Progenitor cell of endocrine pancreas (in vitro differentiated cells): ENCODE measurements around the gene GRAMD4. TPM values are rescaled to one million over a fixed set of nuclear protein-coding genes. Genes with fewer than 3 reads are reported as not detected.

Experiments used
- DNase-seq: peaks from one replicate; pipeline ENCODE4 v3.0.0; 2021; ENCODE audit warnings: low spot score; ENCODE audit not compliant: unreplicated experiment
- H3K27ac Mint-ChIP-seq: 2 replicates; pipeline ENCODE4 v1.8.0; 2021; ENCODE audit warnings: mild to moderate bottlenecking, moderate library complexity, mixed read lengths
- H3K27me3 Mint-ChIP-seq: 2 replicates; pipeline ENCODE4 v1.8.0; 2021; ENCODE audit warnings: mixed read lengths
- H3K36me3 Mint-ChIP-seq: 2 replicates; pipeline ENCODE4 v1.8.0; 2022; ENCODE audit warnings: mixed read lengths; ENCODE audit not compliant: insufficient read depth
- H3K4me1 Mint-ChIP-seq: 2 replicates; pipeline ENCODE4 v1.8.0; 2021; ENCODE audit warnings: low read depth, mixed read lengths
- H3K4me3 Mint-ChIP-seq: 2 replicates; pipeline ENCODE4 v1.8.0; 2021; ENCODE audit warnings: low read depth, mild to moderate bottlenecking, moderate library complexity, mixed read lengths
- H3K9me3 Mint-ChIP-seq: 2 replicates; pipeline ENCODE4 v1.8.0; 2021; ENCODE audit warnings: low read depth, mixed read lengths
- CTCF ChIP-seq: fragments of 200-600 bp; sonication (generic); IDR thresholded peaks from one replicate; pipeline ENCODE4 v1.5.0; 2021; ENCODE audit warnings: antibody characterized with exemption, mild to moderate bottlenecking; ENCODE audit not compliant: unreplicated experiment
- total RNA-seq: library from RNA; stranded (reverse); gene quantifications from 2 replicates; pipeline ENCODE4 v1.2.1, GENCODE V29; 2021

GRAMD4 gene
- total RNA-seq, 1 donor from 2014 or later = 68.8 TPM

- peak overlapping the region; percentile 86 for H3K27ac Mint-ChIP-seq
- H3K4me3 Mint-ChIP-seq = peak overlapping the region; percentile 76
- TF ChIP-seq CTCF = no peak
- H3K27me3 Mint-ChIP-seq = no peaks in the 10 kb centered on the region
- DNase-seq = no peak
- H3K9me3 Mint-ChIP-seq = no peaks in the 10 kb centered on the region
- H3K4me1 Mint-ChIP-seq = peaks cover 39% of the 10 kb centered on the region
- no peaks in the 10 kb centered on the region for H3K36me3 Mint-ChIP-seq
Measured at GRCh38 chr22:46574993-46575910, 44.9 kb upstream of the GRAMD4 start.

GRCh38 chr22:46575911-46576555, 44.2 kb upstream of the GRAMD4 start:
- no peaks in the 10 kb centered on the region for H3K36me3 Mint-ChIP-seq
- H3K27me3 Mint-ChIP-seq = no peaks in the 10 kb centered on the region
- no peaks in the 10 kb centered on the region for H3K9me3 Mint-ChIP-seq
- no peak for TF ChIP-seq CTCF
- DNase-seq = no peak
- H3K4me1 Mint-ChIP-seq = peaks cover 42% of the 10 kb centered on the region
- peak overlapping the region; percentile 86 for H3K27ac Mint-ChIP-seq
- peak overlapping the region; percentile 76 for H3K4me3 Mint-ChIP-seq

GRCh38 chr22:46576556-46577367, 43.4 kb upstream of the GRAMD4 start:
- no peaks in the 10 kb centered on the region for H3K27me3 Mint-ChIP-seq
- peak; percentile 34 for DNase-seq
- H3K4me1 Mint-ChIP-seq = peaks cover 42% of the 10 kb centered on the region
- H3K4me3 Mint-ChIP-seq = peak overlapping the region; percentile 76
- TF ChIP-seq CTCF = no peak
- H3K36me3 Mint-ChIP-seq = no peaks in the 10 kb centered on the region
- H3K27ac Mint-ChIP-seq = no peak overlapping the region
- no peaks in the 10 kb centered on the region for H3K9me3 Mint-ChIP-seq

GRCh38 chr22:46577368-46578249, 42.6 kb upstream of the GRAMD4 start:
- Mint-ChIP-seq H3K9me3 (no peaks in the 10 kb centered on the region), H3K27ac (peak overlapping the region; percentile 56), H3K36me3 (no peaks in the 10 kb centered on the region), H3K4me1 (peaks cover 46% of the 10 kb centered on the region), H3K27me3 (no peaks in the 10 kb centered on the region), H3K4me3 (peak overlapping the region; percentile 88)
- DNase-seq = no peak
- TF ChIP-seq CTCF = no peak
